Prostate gland (tissue), 2 donors: ENCODE measurements around the gene PTPN23. TPM values are rescaled to one million over a fixed set of nuclear protein-coding genes. Genes with fewer than 3 reads are reported as not detected.

Source experiments
- DNase-seq: peaks from one replicate; pipeline ENCODE4 v3.0.0-alpha.2; 2019; ENCODE audit warnings: low spot score
- H3K27ac ChIP-seq, 2 donors: fragments of 200-600 bp; sonication (generic); 2 replicates each; pipeline ENCODE4 v1.5.1; 2017 to 2019
- H3K27me3 ChIP-seq: fragments of 200-600 bp; sonication (generic); replicated peaks from 2 replicates; pipeline ENCODE4 v1.5.1; 2019; ENCODE audit not compliant: insufficient read depth
- H3K36me3 ChIP-seq, 2 donors: fragments of 200-600 bp; sonication (generic); 1 replicate in 1 of 2; 2 replicates in 1 of 2; pipeline versions ENCODE4 v1.5.1 to v1.8.1; 2017 to 2019
- H3K4me1 ChIP-seq: fragments of 200-600 bp; sonication (generic); replicated peaks from 2 replicates; pipeline ENCODE4 v1.5.1; 2019
- H3K4me3 ChIP-seq, 2 donors: fragments of 200-600 bp; sonication (generic); 2 replicates each; pipeline ENCODE4 v1.5.1; 2017 to 2019
- H3K9me3 ChIP-seq: fragments of 200-600 bp; sonication (generic); 2 replicates; pipeline ENCODE4 v1.5.1; 2017
- POLR2A ChIP-seq: fragments of 450-650 bp; IDR thresholded peaks from one replicate; pipeline ENCODE4 v1.6.1; 2016; ENCODE audit warnings: antibody characterized with exemption, mild to moderate bottlenecking
- POLR2AphosphoS5 ChIP-seq: sonication (generic); formaldehyde crosslinking; IDR thresholded peaks from one replicate; pipeline ENCODE4 v1.6.1; 2017; ENCODE audit warnings: antibody characterized with exemption
- WGBS: methylation state at CpG from one replicate; pipeline ENCODE4 v1.1.5; 2018; 5-methylcytosine and 5-hydroxymethylcytosine counted together
- intact Hi-C: fragments of 100-400 bp; cut with DNase I; formaldehyde crosslinking; loops from one replicate; pipeline ENCODE4 v1.14.2; 2022
- total RNA-seq, 2 donors: library from RNA; depleted of rRNA; stranded (reverse); fragments of >200 nt; gene quantifications; one replicate each; pipeline ENCODE4 v1.1.0, GENCODE V29; 2016
- TF ChIP-seq, protein P1 (sequence below), 4 experiments: fragments of 200-600 bp in 2 of 4; fragments of 450-650 bp in 2 of 4; sonication (generic) in 2 of 4; IDR thresholded peaks; 1 replicate in 3 of 4; 2 replicates in 1 of 4; pipeline ENCODE4 v1.5.1; 2016 to 2019; ENCODE audit warnings: antibody characterized with exemption in 4 of 4, mild to moderate bottlenecking in 2 of 4, moderate library complexity in 2 of 4

Gene PTPN23
- total RNA-seq, 2 donors from 2014 or later: 31.7 to 47.4 TPM

DNA sequence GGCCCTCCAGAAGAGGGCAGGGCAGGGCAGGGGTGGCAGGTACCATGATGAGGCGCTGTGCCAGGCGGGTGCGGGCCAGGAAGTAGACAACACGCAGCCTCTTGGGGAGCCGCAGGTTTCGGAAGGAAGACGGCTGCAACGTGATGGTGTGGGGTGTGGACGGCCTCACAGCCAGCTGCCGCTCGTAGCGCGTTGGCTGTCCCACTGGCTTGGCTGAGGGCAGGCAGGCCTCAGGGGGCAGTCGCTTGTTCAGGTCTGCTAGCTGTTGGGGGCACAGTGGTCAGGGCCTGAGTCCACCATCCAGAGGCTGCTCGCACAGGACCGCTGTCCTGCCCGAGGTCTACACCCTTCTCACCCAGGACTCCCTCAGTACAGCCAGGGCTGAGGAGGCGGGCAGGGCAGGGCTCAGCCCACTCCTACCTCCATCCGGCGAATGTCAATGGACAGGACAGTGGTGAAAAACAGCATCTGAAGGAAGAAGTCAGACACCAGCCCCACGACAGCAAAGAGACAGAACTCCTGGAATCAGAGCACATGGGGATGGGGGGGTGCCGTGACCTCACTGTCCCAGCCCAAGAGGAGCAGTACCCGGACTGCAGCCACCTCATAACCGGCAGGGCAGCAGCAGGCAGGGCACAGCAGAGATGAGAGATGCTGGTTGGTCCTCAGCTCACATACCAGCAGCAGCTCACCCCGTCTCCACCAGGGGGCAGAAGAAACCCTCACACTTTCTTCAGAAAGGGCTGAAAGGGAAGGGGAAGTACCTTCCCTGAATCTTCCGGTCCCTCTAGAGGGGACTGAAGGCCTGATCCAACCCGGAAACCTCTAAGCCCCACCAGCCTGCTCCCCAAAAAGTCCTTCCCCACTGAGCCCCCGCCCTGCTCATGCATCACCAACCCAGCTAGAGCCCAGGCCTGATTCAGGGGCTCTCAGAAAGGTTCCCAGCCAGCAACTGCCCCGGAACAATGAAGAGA lies 40.0 kb downstream of the PTPN23 start:
- DNase-seq: peak; percentile 82
- Histone ChIP-seq H3K36me3 (peaks cover 0 to 10% of the 10 kb centered on the region in 2 donors), H3K4me3 (no peak overlapping the region)

DNA sequence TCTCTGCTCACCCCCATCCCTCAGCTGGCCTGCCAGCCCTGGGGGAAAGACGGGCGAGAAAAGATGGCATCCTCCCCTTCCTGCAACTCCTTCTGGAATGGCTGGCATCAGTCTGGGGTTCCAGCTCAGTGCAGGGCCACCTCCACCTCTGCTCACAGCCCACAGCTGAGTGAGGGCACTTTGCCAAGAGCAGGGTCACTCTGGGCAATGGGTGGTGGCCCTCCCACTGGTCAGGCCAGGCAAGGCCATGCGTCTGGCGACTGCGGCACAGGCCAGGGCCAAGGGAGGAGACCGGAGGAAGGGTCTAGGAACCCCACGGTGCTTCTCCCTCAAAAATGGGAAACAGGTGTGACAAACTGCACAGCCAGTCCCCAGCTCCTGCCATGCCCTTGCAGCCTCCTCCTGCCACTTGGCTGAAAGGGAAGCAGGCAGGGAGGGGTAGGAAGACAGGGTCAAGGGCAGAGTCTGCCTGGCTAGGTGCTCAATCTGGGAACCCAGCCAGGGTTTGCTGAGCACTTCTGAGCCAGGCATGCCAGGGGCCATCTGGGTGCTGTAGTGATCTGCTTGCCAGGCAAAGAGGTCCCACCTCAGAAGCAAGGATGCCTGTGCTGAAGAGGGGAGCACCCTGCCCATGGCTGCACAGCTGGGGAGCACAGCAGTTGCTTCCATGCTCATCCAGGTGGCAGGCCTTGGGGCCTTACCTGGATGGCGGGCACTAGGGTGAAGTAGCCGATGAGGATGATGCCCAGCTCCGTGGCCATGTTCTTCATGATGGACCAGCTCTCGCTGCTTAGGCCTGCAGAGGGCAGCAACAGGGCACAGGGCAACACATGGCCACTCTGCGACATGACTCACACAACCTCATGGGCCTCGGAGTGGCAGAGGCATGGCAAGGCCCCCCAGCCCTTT lies 41.2 kb downstream of the PTPN23 start:
- Histone ChIP-seq H3K4me3 (no peak overlapping the region), H3K27me3 (no peaks in the 10 kb centered on the region), H3K36me3 (peaks cover 0 to 10% of the 10 kb centered on the region in 2 donors), H3K27ac (peak overlapping the region in 1 of 2 donors; percentile 61), H3K9me3 (no peaks in the 10 kb centered on the region), H3K4me1 (peaks cover 5% of the 10 kb centered on the region)
- no peak for DNase-seq
- TF ChIP-seq POLR2AphosphoS5: no peak
- TF ChIP-seq, protein P1, sequence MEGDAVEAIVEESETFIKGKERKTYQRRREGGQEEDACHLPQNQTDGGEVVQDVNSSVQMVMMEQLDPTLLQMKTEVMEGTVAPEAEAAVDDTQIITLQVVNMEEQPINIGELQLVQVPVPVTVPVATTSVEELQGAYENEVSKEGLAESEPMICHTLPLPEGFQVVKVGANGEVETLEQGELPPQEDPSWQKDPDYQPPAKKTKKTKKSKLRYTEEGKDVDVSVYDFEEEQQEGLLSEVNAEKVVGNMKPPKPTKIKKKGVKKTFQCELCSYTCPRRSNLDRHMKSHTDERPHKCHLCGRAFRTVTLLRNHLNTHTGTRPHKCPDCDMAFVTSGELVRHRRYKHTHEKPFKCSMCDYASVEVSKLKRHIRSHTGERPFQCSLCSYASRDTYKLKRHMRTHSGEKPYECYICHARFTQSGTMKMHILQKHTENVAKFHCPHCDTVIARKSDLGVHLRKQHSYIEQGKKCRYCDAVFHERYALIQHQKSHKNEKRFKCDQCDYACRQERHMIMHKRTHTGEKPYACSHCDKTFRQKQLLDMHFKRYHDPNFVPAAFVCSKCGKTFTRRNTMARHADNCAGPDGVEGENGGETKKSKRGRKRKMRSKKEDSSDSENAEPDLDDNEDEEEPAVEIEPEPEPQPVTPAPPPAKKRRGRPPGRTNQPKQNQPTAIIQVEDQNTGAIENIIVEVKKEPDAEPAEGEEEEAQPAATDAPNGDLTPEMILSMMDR (IDR thresholded peaks at IDR 0.05): peak in 1 of 4 experiments; percentile 19
- TF ChIP-seq POLR2A: no peak
- intact Hi-C loops: loop anchor here (1.0 kb wide), 1 partner anchor 54 kb away; no protein-coding TSS in a partner anchor
- WGBS: 78% methylated on average over 13 of the region's 13 CpGs

More for the DNA sequence above, 40.0 kb downstream of the PTPN23 start:
- no peaks in the 10 kb centered on the region for H3K27me3 ChIP-seq
- intact Hi-C loops: loop anchor here (1.0 kb wide), 1 partner anchor 56 kb away; no protein-coding TSS in a partner anchor
- peaks cover 5% of the 10 kb centered on the region for H3K4me1 ChIP-seq
- no peaks in the 10 kb centered on the region for H3K9me3 ChIP-seq
- TF ChIP-seq POLR2AphosphoS5 (peak; percentile 77), POLR2A (no peak)
- TF ChIP-seq, protein P1 (IDR thresholded peaks at IDR 0.05): peak; percentile 85 to 98 (median 96)
- peak overlapping the region; percentile 60 to 61 for H3K27ac ChIP-seq
- 68% methylated on average over 29 of the region's 29 CpGs for WGBS

DNA sequence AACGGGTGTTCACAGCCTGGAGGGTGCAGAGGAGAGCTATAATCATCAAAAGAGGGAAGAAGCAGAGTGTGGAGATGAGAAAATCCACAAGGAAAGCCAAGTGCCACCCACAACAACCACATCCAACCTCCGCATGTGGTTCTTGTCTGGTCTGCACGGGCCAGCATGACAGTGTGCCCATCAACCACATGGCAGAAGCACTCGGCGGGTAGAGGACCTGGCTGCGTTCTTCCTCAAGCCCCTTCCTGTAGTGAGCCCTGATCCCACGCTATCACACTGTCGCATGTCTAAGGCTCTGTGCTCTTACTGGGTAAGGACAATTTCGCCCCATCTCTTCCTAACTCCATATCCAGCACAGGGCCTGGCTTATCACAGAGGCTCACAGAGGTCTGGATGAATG lies 41.9 kb downstream of the PTPN23 start:
- peaks cover 5% of the 10 kb centered on the region for H3K4me1 ChIP-seq
- DNase-seq: no peak
- WGBS: 92% methylated on average over 9 of the region's 9 CpGs
- no peaks in the 10 kb centered on the region for H3K9me3 ChIP-seq
- no peak overlapping the region for H3K27ac ChIP-seq
- intact Hi-C loops: no loop called here
- H3K4me3 ChIP-seq: no peak overlapping the region
- TF ChIP-seq POLR2AphosphoS5 (no peak), POLR2A (no peak)
- TF ChIP-seq, protein P1 (IDR thresholded peaks at IDR 0.05): no peak
- H3K27me3 ChIP-seq: no peaks in the 10 kb centered on the region
- H3K36me3 ChIP-seq: peaks cover 0 to 10% of the 10 kb centered on the region in 2 donors

DNA sequence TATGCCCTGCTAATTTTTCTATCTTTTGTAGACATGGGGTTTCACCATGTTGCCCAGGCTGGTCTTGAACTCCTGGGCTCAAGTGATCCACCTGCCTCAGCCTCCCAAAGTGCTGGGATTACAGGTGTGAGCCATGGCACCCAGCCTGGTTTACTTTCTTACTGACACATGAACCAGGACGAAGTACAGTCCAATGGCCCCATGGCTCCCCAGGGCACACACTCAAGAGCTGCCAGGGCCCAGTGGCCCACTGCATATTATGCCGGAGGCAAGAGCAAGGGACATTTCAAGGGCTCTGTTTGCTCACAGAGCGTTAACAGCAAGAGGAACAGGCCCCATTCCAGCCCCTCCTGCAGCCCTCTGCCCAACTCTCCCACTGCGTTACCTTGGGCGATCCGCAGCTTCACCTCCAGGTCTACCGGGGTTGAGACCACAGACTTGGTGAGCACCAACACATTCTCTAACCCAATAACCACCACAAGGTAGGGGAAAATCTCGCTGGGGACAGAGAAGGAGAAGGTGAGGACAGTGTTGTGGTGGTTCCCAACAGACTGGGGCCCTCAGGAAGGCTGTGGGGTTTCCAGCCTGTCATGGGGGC lies 42.8 kb downstream of the PTPN23 start:
- H3K27ac ChIP-seq: peak overlapping the region in 1 of 2 donors; percentile 55
- no peaks in the 10 kb centered on the region for H3K27me3 ChIP-seq
- WGBS: 86% methylated on average over 8 of the region's 8 CpGs
- H3K36me3 ChIP-seq: peaks cover 0 to 8% of the 10 kb centered on the region in 2 donors
- intact Hi-C loops: no loop called here
- no peak for DNase-seq
- H3K9me3 ChIP-seq: no peaks in the 10 kb centered on the region
- H3K4me3 ChIP-seq: no peak overlapping the region
- TF ChIP-seq POLR2AphosphoS5 (no peak), POLR2A (no peak)
- TF ChIP-seq, protein P1 (IDR thresholded peaks at IDR 0.05): no peak
- peaks cover 5% of the 10 kb centered on the region for H3K4me1 ChIP-seq
